ENCODE data around the gene SLC6A16. TPM values are rescaled to one million over a fixed set of nuclear protein-coding genes. Genes with fewer than 3 reads are reported as not detected.
A peak's percentile ranks its signal among the peaks of the same experiment; 100 is the strongest.

SLC6A16 gene
- total RNA-seq, 6 experiments from 2014 or later, result 0.26 to 0.53 (median 0.40) TPM; not detected in 1

- peaks cover 5% of the 10 kb centered on the region; the same call in 1 of the 2 replicates for H3K36me3 Mint-ChIP-seq (ENCODE audit: low read depth)
- peaks cover 18% of the 10 kb centered on the region for H3K4me1 Mint-ChIP-seq (ENCODE audit: low read depth)
- H3K27ac Mint-ChIP-seq, result no peak overlapping the region
- H3K4me3 Mint-ChIP-seq, result no peak overlapping the region
- H3K27me3 Mint-ChIP-seq (ENCODE audit: insufficient read depth), result peaks cover 7% of the 10 kb centered on the region
- peaks cover 6% of the 10 kb centered on the region for H3K9me3 Mint-ChIP-seq
- TF ChIP-seq CTCF (IDR thresholded peaks at IDR 0.05), result no peak
- no peak for DNase-seq
These were observed 39.2 kb upstream of the SLC6A16 start for GRCh38 chr19:49364083-49364737.

GRCh38 chr19:49363268-49364082, 38.5 kb upstream of the SLC6A16 start, which contains the start of gene DKKL1:
TSS of gene DKKL1 (plus strand) at chr19:49363877. CDS start at chr19:49363999, 122 bp downstream.
- no peak within 1 kb of the TSS for H3K4me3 Mint-ChIP-seq
- H3K4me1 Mint-ChIP-seq (ENCODE audit: low read depth), result peaks cover 18% of the 10 kb centered on the region
- peak; percentile 99 for DNase-seq
- no peaks in the 10 kb centered on the region for H3K9me3 Mint-ChIP-seq
- TF ChIP-seq CTCF (IDR thresholded peaks at IDR 0.05), result peak; percentile 47; the same call in 1 of the 2 replicates
- peaks cover under 1% of the 10 kb centered on the region; the same call in 1 of the 2 replicates for H3K36me3 Mint-ChIP-seq (ENCODE audit: low read depth)
- H3K27me3 Mint-ChIP-seq (ENCODE audit: insufficient read depth), result peaks cover 7% of the 10 kb centered on the region
- H3K27ac Mint-ChIP-seq, result no peak within 1 kb of the TSS

- Mint-ChIP-seq H3K27ac (no peak overlapping the region), H3K4me3 (no peak overlapping the region), H3K36me3 (ENCODE audit: low read depth) (peaks cover 4% of the 10 kb centered on the region; the same call in 1 of the 2 replicates), H3K27me3 (ENCODE audit: insufficient read depth) (peaks cover 7% of the 10 kb centered on the region), H3K4me1 (ENCODE audit: low read depth) (peaks cover 18% of the 10 kb centered on the region), H3K9me3 (no peaks in the 10 kb centered on the region)
- TF ChIP-seq CTCF (IDR thresholded peaks at IDR 0.05), result no peak
- no peak for DNase-seq
These were observed 37.9 kb upstream of the SLC6A16 start for GRCh38 chr19:49362929-49363267.

- Mint-ChIP-seq H3K36me3 (ENCODE audit: low read depth) (peaks cover 4% of the 10 kb centered on the region; the same call in 1 of the 2 replicates), H3K27me3 (ENCODE audit: insufficient read depth) (peaks cover 7% of the 10 kb centered on the region), H3K4me1 (ENCODE audit: low read depth) (peaks cover 18% of the 10 kb centered on the region), H3K27ac (no peak within 1 kb of the TSS; the same call in 1 of the 2 replicates), H3K4me3 (no peak within 1 kb of the TSS), H3K9me3 (no peaks in the 10 kb centered on the region)
- peak; percentile 18 for DNase-seq
- TF ChIP-seq CTCF (IDR thresholded peaks at IDR 0.05), result no peak
These were observed 37.3 kb upstream of the SLC6A16 start, which contains the start of gene TEAD2 for GRCh38 chr19:49362048-49362928. TSS of gene TEAD2 (minus strand) at chr19:49362416. CDS start at chr19:49360075, 2,341 bp downstream.

GRCh38 chr19:49361438-49362047, 36.6 kb upstream of the SLC6A16 start:
- peaks cover 25% of the 10 kb centered on the region for H3K4me1 Mint-ChIP-seq (ENCODE audit: low read depth)

More at GRCh38 chr19:49361438-49362047, 36.6 kb upstream of the SLC6A16 start:
- Mint-ChIP-seq H3K36me3 (ENCODE audit: low read depth) (peaks cover 4% of the 10 kb centered on the region; the same call in 1 of the 2 replicates), H3K27ac (no peak overlapping the region; the same call in 1 of the 2 replicates), H3K4me3 (no peak overlapping the region), H3K9me3 (no peaks in the 10 kb centered on the region), H3K27me3 (ENCODE audit: insufficient read depth) (peaks cover 7% of the 10 kb centered on the region)
- DNase-seq, result peak; percentile 39
- TF ChIP-seq CTCF (IDR thresholded peaks at IDR 0.05), result no peak
